Measurements from ENCODE around the gene TTF2. TPM values are rescaled to one million over a fixed set of nuclear protein-coding genes. Genes with fewer than 3 reads are reported as not detected.
A peak's percentile ranks its signal among the peaks of the same experiment; 100 is the strongest.
"Not testable (repeated sequence)": the region's sequence is repeated elsewhere in the genome, so short reads cannot be mapped to it uniquely, and the experiment has no call there.

Gene TTF2
- total RNA-seq, 1 donor from 2014 or later = 17.0 TPM

DNA sequence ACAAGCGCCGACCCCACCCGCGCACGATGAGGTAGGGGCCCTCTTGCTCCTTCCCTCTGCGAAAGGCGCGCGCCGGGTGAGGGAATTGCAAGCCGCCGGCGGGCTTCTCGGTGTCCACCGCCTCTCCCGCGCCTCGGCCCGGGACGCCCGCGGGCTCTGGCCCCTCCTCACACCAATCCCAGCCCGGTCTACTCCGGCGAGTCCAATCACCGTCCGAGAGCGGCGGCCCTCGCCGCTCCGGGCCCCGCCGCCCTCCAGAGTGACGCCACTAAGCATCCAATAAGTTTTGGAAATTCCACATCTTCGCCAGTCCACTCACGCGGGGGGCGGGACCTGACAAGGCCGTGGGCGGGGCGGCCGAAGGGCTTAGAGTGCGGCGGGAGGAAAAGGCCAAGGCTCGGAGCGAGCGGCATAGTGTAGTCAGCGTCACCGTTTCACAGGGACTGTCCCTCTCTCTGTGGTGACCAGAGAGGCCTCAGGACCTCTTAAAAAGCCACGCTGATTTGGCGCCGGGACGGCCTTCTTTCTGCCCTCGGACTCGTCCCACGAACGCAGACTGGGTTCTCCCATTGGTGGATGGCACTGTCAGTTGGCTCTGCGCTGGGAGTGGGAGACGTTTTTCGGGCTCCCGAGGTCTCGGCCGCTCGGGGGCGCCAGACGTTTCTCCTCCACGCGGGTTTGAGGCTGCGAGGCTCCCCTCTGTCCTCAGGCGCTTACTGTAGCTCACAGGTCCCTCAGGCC lies 61.6 kb downstream of the TTF2 start, which contains the start of gene TRIM45:
Gene TRIM45, minus strand, starts transcription at position 161 of the 741 bp plus-strand sequence. CDS start 548 bp downstream, outside the sequence.
- DNase-seq = peak; percentile 95

DNA sequence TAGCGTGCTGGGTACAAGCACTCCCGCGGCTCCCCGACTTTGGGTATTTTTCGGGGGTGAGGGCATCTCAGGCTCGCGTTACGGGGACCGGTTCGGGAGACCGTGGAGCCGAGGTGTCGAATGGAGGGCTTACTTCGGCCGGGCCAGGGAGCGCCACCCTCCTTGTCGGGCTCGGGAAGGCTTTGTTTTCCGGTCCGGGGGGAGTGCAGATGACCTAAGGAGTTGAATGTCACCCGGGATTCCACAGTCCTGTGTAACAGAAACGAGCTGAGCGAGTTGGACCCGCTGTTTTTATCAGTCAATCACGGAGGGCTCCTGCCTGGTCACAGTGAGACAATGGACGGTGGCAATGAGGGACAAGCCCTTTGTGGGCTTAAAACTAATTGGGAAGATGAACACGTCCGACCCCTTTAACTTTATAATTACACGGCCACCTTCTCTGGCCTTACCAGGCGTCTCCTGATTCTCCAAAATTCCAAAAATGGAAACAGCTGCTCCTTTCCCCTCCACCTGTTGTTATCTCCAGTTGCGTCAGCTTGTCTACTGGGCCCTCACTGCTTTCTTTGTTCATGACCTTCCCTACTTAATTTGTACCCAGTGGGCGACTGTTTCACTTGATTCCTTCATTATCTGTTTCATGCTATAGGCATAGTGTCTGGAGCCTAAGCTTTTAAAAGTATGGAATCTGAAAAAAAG lies 62.4 kb downstream of the TTF2 start:
- DNase-seq = no peak

- DNase-seq = no peak
Measured at GRCh38 chr1:117123274-117123673, 63.1 kb downstream of the TTF2 start.

- no peak for DNase-seq
Measured at GRCh38 chr1:117124661-117125060, 64.5 kb downstream of the TTF2 start.

- DNase-seq = no peak
Measured at GRCh38 chr1:117127795-117128194, 67.7 kb downstream of the TTF2 start.

DNA sequence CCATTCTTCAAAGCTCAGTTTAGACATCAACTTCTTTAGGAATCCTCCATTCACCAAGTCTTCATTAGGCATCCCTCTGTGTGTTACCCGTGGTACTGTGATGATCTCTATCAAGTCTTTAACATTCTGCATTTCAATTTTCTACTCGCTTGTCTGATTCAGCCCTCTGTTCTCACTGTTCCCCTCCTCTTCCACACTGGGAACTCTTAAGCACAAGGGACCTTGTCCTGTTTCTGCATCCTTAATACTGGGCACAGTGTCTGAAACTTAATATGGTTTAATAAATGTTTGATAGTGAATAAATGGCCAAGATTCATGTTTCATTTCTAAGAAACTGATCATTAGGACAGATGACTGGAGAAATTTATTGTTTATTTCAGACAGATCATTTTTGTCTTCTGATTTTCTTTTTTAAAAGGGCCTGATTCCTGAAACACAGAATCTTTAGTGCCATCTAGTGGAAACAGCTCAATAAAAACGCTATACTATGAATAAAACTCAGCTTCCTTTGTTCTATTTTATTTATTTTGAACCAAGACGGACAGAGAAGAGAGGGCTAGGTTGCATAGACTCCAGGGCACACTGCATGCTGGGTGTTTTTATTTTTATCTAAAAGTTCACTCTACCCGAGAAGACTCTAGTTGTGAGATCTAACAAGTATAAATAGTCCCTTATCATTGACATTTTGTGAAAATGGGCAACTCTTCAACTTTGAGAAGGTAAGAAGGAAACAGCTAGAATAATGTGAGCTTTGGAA lies 68.4 kb downstream of the TTF2 start:
- peak; percentile 5 for DNase-seq

- no peak for DNase-seq
Measured at GRCh38 chr1:117130526-117130925, 70.4 kb downstream of the TTF2 start.

GRCh38 chr1:117135329-117135728 lies 75.2 kb downstream of the TTF2 start:
- DNase-seq = no peak

DNA sequence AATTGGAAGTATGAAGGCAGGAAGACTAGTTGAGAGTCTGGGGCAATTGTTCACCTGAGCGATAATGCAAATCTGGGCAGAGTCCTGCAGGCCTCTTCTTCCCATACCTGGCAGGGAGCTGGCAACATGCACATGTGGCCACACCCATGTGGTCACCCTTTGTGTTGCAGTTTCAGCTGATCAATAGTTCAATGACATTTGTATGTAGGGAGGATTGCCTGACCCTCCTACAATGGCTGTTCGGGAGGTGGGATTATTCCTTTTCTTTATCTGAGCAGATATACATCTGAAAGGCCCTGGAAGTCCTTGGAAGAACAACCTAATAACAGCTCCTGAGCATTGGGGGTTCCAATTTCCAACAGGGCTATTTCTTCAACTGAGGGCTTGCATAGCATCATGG lies 76.6 kb downstream of the TTF2 start:
- DNase-seq = no peak

- DNase-seq = no peak
Measured at GRCh38 chr1:117137281-117137855, 77.2 kb downstream of the TTF2 start.

GRCh38 chr1:117138106-117138505 lies 78.0 kb downstream of the TTF2 start:
- DNase-seq = no peak

- DNase-seq = no peak
Measured at GRCh38 chr1:117138561-117138960, 78.4 kb downstream of the TTF2 start.

GRCh38 chr1:117142200-117142599 lies 82.1 kb downstream of the TTF2 start:
- no peak for DNase-seq

DNA sequence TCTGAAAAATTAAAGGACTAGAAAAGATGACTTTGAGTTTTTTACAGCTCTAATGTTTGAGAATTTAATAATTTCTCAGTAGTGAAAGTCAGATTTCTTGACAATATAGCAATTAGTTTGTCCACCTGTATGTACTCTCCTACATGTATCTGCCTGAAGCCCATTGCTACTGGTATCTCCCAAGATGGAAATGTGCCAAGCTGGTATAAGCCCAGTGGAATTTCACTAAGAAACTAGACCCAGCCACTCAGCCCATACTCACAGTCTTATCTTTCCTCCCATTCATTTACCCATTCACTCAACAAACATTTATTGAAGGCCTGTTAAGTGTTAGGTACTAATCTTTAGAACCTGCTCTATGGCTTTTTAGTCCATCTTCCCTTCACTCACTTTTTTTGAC lies 83.0 kb downstream of the TTF2 start:
- DNase-seq = no peak

DNA sequence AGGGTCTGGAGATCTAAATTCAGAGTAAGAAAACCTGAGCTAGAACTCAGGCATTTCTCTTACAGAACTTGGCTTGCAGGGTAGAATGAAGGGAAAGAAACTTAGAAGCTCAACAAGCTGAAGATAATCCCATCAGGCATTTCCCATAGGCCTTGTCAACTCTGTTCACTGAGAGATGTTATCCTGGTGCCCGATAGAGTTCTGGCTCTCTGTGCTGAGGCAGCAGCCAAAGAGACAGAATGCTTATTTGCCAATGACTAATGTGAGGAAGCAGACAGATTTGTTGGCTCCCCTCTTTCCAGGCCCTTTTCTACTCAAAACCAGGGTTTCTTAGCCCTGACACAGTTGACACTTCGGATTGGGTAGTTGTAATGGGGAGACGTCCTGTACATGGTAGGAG lies 83.7 kb downstream of the TTF2 start:
- DNase-seq = no peak

- no peak for DNase-seq
Measured at GRCh38 chr1:117146072-117146471, 85.9 kb downstream of the TTF2 start.

GRCh38 chr1:117146575-117147340 lies 86.6 kb downstream of the TTF2 start:
- DNase-seq = no peak

GRCh38 chr1:117147341-117147831 lies 87.3 kb downstream of the TTF2 start:
- no peak for DNase-seq

- no peak for DNase-seq
Measured at GRCh38 chr1:117147856-117148588, 87.9 kb downstream of the TTF2 start.

DNA sequence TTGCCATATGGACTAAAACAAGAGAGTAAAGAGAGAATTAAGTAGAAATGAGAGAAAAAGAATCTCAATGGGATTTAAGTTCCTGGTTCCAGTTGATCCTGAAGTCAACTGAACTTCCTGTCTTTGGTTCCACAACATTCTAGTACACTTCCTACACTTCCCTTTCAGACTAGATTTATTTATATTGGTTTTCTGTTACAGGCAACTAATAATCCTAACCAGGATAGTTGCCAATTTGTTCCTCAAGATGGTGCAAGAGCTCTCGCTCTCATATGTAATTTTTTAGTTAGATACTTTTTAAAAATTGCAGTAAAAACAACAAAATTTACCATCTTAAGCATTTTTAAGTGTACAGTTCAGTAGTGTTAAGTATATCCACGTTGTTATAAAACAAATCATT lies 90.2 kb downstream of the TTF2 start:
- no peak for DNase-seq

DNA sequence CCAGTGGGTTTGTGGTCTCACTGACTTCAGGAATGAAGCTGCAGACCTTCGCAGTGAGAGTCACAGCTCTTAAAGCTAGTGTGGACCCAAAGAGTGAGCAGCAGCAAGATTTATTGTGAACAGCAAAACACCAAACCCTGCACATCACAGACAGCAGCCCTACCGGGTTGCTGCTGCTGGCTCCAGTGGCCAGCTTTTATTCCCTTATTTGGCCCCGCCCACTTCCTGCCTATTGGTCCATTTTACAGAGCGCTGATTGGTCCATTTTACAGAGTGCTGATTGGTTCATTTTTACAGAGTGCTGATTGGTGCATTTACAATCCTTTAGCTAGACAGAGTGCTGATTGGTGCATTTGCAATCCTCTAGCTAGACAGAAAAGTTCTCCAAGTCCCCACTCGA lies 91.2 kb downstream of the TTF2 start:
- not testable (repeated sequence) for DNase-seq
